BJ (cell line): ENCODE measurements around the gene DNAL1. TPM values are rescaled to one million over a fixed set of nuclear protein-coding genes. Genes with fewer than 3 reads are reported as not detected.

Experiments
- CTCF ChIA-PET: fragments of 350-600 bp; formaldehyde crosslinking; extraction: SDS; loops from one replicate; lab custom pipeline; 2021; ENCODE audit warnings: antibody characterized with exemption, inconsistent platforms; lab: Yijun Ruan, JAX
- POLR2A ChIA-PET: fragments of 300-600 bp; sonication (Branson Sonifier 250); formaldehyde crosslinking; extraction: SDS; loops from one replicate; lab custom pipeline; 2021; ENCODE audit warnings: antibody characterized with exemption; lab: Charles Lee
- DNase-seq: peaks from one replicate; pipeline ENCODE4 v3.0.0-alpha.2; 2011; ENCODE audit warnings: low read depth
- H3K27me3 ChIP-seq: 2 replicates; pipeline ENCODE4 v1.6.0; 2011; ENCODE audit warnings: low read length; ENCODE audit not compliant: control insufficient read depth, insufficient read depth
- H3K36me3 ChIP-seq: 2 replicates; pipeline ENCODE4 v1.5.1; 2011; ENCODE audit warnings: low read length; ENCODE audit not compliant: control insufficient read depth, insufficient read depth
- H3K4me3 ChIP-seq: 2 replicates; pipeline ENCODE4 v1.5.1; 2011; ENCODE audit warnings: low read depth, mild to moderate bottlenecking, control low read depth, low read length
- CTCF ChIP-seq: IDR thresholded peaks from 2 replicates; pipeline ENCODE4 v1.5.1; 2011; ENCODE audit warnings: low read depth, mild to moderate bottlenecking, control low read depth, inconsistent platforms, low read length, moderate library complexity; ENCODE audit not compliant: insufficient read depth
- polyA plus RNA-seq: library from polyadenylated mRNA; depleted of rRNA; stranded (reverse); fragments of >200 nt; gene quantifications from 2 replicates; pipeline ENCODE4 v1.2.3, GENCODE V29; 2011

Gene DNAL1
- polyA plus RNA-seq, 1 experiment: 2.4 TPM

GRCh38 chr14:73719361-73719760 is 74.6 kb downstream of the DNAL1 start:
- Histone ChIP-seq H3K27me3 (no peaks in the 10 kb centered on the region), H3K36me3 (peaks cover 49% of the 10 kb centered on the region), H3K4me3 (no peak overlapping the region)
- TF ChIP-seq CTCF: no peak
- CTCF ChIA-PET: no interaction called here
- no peak for DNase-seq
- POLR2A ChIA-PET: no interaction called here

GRCh38 chr14:73719791-73720190 is 75.0 kb downstream of the DNAL1 start:
- ChIA-PET CTCF (no interaction called here), POLR2A (no interaction called here)
- no peak for DNase-seq
- H3K27me3 ChIP-seq: no peaks in the 10 kb centered on the region
- peaks cover 50% of the 10 kb centered on the region for H3K36me3 ChIP-seq
- no peak for TF ChIP-seq CTCF
- H3K4me3 ChIP-seq: no peak overlapping the region

- POLR2A ChIA-PET: no interaction called here
- H3K36me3 ChIP-seq: peaks cover 55% of the 10 kb centered on the region
- no peak overlapping the region for H3K4me3 ChIP-seq
- H3K27me3 ChIP-seq: no peaks in the 10 kb centered on the region
- CTCF ChIA-PET: interaction anchor here (1.8 kb wide), 1 partner anchor 42 kb away, joined by 3 read pairs; no protein-coding TSS in a partner anchor
- DNase-seq: no peak
- TF ChIP-seq CTCF: no peak
Measured at GRCh38 chr14:73720636-73721035, 75.8 kb downstream of the DNAL1 start.

GRCh38 chr14:73721101-73721821 is 76.5 kb downstream of the DNAL1 start:
- H3K4me3 ChIP-seq: no peak overlapping the region
- no peaks in the 10 kb centered on the region for H3K27me3 ChIP-seq
- ChIA-PET POLR2A (interaction anchor here (0.6 kb wide), 1 partner anchor 165 kb away, joined by 4 read pairs; no protein-coding TSS in a partner anchor), CTCF (interaction anchor here (1.8 kb wide), 1 partner anchor 43 kb away, joined by 3 read pairs; no protein-coding TSS in a partner anchor)
- peaks cover 56% of the 10 kb centered on the region for H3K36me3 ChIP-seq
- no peak for DNase-seq
- TF ChIP-seq CTCF: no peak

GRCh38 chr14:73722581-73722980 is 77.8 kb downstream of the DNAL1 start:
- H3K36me3 ChIP-seq: peaks cover 64% of the 10 kb centered on the region
- DNase-seq: no peak
- CTCF ChIA-PET: interaction anchor here (2.0 kb wide), 1 partner anchor 104 kb away, joined by 8 read pairs; no protein-coding TSS in a partner anchor
- H3K27me3 ChIP-seq: no peaks in the 10 kb centered on the region
- POLR2A ChIA-PET: no interaction called here
- no peak for TF ChIP-seq CTCF
- no peak overlapping the region for H3K4me3 ChIP-seq
